Tibial nerve (tissue), 4 donors: Measurements from ENCODE around the gene TMEM191B. TPM values are rescaled to one million over a fixed set of nuclear protein-coding genes. Genes with fewer than 3 reads are reported as not detected.
"Not testable (repeated sequence)": the region's sequence is repeated elsewhere in the genome, so short reads cannot be mapped to it uniquely, and the experiment has no call there.

Experiments
- DNase-seq, 2 donors: peaks; one replicate each; pipeline ENCODE4 v3.0.0-alpha.2; 2019; ENCODE audit warnings: low spot score in 2 of 2
- H3K27ac ChIP-seq, 4 donors: fragments of 200-600 bp; sonication (generic) in 3 of 4; one replicate each; pipeline ENCODE4 v1.5.1; 2017 to 2019; ENCODE audit warnings: mild to moderate bottlenecking in 1 of 4
- H3K27me3 ChIP-seq, 2 donors: fragments of 200-600 bp; sonication (generic) in 1 of 2; one replicate each; pipeline versions ENCODE4 v1.5.1 to v1.6.0; 2017 to 2019
- H3K36me3 ChIP-seq, 3 donors: fragments of 200-600 bp; sonication (generic); one replicate each; pipeline ENCODE4 v1.5.1; 2018 to 2019
- H3K4me1 ChIP-seq, 4 donors: fragments of 200-600 bp; sonication (generic) in 3 of 4; one replicate each; pipeline ENCODE4 v1.5.1; 2017 to 2019
- H3K4me3 ChIP-seq, 4 donors: fragments of 200-600 bp; sonication (generic) in 3 of 4; one replicate each; pipeline ENCODE4 v1.5.1; 2017 to 2019; ENCODE audit warnings: mild to moderate bottlenecking in 1 of 4, moderate library complexity in 1 of 4
- H3K9me3 ChIP-seq, 4 donors: fragments of 200-600 bp; sonication (generic) in 3 of 4; one replicate each; pipeline ENCODE4 v1.5.1; 2017 to 2019
- WGBS, 2 donors: methylation state at CpG; one replicate each; pipeline ENCODE4 v1.1.5; 2018; 5-methylcytosine and 5-hydroxymethylcytosine counted together
- total RNA-seq, 4 donors: library from RNA; depleted of rRNA; stranded (reverse); fragments of >200 nt; gene quantifications; one replicate each; pipeline ENCODE4 v1.1.0, GENCODE V29; 2016

TMEM191B gene
- total RNA-seq, 4 donors from 2014 or later: 0.78 to 24.7 (median 2.4) TPM; not detected in 1

- H3K9me3 ChIP-seq, H3K4me3 ChIP-seq, H3K27ac ChIP-seq, H3K36me3 ChIP-seq, H3K27me3 ChIP-seq, H3K4me1 ChIP-seq, DNase-seq: not testable (repeated sequence)
- no CpG with 5 or more reads among the region's 13 CpGs for WGBS, 2 donors
These were observed 47.0 kb downstream of the TMEM191B start for GRCh38 chr22:18574555-18574954.

DNA sequence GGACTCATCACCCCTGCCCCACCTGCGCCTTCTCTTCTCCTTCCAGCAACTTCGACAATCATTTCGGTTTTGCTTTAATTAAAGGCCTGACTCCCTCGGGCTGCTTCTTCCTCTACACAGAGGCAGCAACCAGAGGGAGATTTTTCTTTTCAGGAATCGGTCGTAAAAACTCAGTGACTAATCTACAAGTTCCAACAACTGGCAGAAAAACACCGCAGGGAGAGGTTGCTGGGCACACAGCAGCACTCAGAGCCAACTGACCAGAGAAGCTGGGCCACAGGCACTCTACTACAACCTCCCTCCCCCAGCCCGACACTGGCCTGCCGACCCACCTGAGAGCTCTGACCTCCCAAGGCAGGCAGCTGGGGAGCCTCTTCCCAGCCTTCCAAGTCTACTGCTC is 48.1 kb downstream of the TMEM191B start:
- not testable (repeated sequence) for H3K36me3 ChIP-seq, DNase-seq, H3K4me3 ChIP-seq, H3K9me3 ChIP-seq, H3K4me1 ChIP-seq, H3K27me3 ChIP-seq, H3K27ac ChIP-seq
- WGBS, 2 donors: no CpG with 5 or more reads among the region's 9 CpGs

DNA sequence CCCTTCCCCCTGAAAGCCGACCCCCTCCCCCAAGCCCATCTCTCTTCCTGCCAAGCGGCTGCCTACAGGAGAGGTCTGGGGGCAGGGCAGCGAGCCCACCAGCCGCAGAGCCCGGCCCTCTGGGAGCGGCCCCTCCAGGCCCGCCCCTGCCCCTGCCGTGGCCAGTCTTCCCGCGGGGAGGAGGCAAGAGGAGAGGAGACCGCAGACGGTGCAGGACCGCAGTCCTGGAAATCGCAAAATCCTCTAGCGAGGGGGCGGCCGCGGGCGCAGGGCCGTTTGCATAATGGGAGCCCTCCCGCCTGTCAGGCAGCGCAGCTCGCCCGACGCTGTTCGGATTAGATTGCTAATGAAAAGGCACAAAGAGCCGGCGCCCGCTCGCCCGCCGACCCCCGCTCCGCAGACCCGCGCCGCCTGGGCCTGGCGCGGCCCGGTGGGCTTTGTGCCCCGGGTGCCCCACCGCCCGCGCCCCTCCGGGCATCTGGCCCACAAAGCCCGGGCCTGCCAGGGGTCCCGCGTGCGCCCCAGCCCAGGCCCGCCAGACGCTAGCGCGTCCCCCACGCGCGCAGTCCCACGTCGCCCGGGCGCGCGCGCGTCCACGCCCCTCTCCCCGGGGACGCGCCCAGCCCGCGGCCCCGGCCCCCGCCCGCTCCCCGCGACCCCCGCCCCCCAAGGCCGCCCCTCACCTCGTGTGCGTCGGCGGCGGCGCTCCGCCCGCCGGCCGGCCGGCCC is 49.7 kb downstream of the TMEM191B start:
- H3K27ac ChIP-seq, H3K4me1 ChIP-seq, H3K4me3 ChIP-seq, H3K27me3 ChIP-seq, H3K9me3 ChIP-seq, DNase-seq, H3K36me3 ChIP-seq: not testable (repeated sequence)
- no CpG with 5 or more reads among the region's 88 CpGs for WGBS, 2 donors

GRCh38 chr22:18577847-18578246 is 50.2 kb downstream of the TMEM191B start:
- not testable (repeated sequence) for H3K36me3 ChIP-seq, H3K4me3 ChIP-seq, H3K4me1 ChIP-seq, H3K27ac ChIP-seq, H3K27me3 ChIP-seq, H3K9me3 ChIP-seq, DNase-seq
- no CpG with 5 or more reads among the region's 53 CpGs for WGBS, 2 donors

Other genes with a start within 250 kb of the TMEM191B start
- gene GGTLC3, start 9.6 kb upstream of the TMEM191B start, total RNA-seq: not detected
- gene RIMBP3, start 84.1 kb downstream of the TMEM191B start, total RNA-seq: under 1 TPM in 1 of 4 donors, not detected in 3; 0.42 TPM